Nephron (organoid): ENCODE data around the gene LRP1.

Source experiments
- H3K27ac Mint-ChIP-seq, 3 experiments: 2 replicates each; pipeline ENCODE4 v1.8.0; 2020; ENCODE audit warnings: mixed read lengths in 3 of 3, mild to moderate bottlenecking in 2 of 3, moderate library complexity in 1 of 3
- H3K27me3 Mint-ChIP-seq: 2 replicates; pipeline ENCODE4 v1.8.0; 2021; ENCODE audit warnings: low read depth, mild to moderate bottlenecking, moderate library complexity, mixed read lengths
- H3K36me3 Mint-ChIP-seq: 2 replicates; pipeline ENCODE4 v1.8.0; 2020; ENCODE audit warnings: low read depth, mixed read lengths
- H3K4me1 Mint-ChIP-seq: 2 replicates; pipeline ENCODE4 v1.8.0; 2020; ENCODE audit warnings: mixed read lengths
- H3K4me3 Mint-ChIP-seq, 3 experiments: 2 replicates each; pipeline ENCODE4 v1.8.0; 2020; ENCODE audit warnings: mild to moderate bottlenecking in 3 of 3, mixed read lengths in 3 of 3, moderate library complexity in 2 of 3
- H3K9me3 Mint-ChIP-seq: 2 replicates; pipeline ENCODE4 v1.8.0; 2020; ENCODE audit warnings: mixed read lengths
- TF ChIP-seq, protein P1 (sequence below), 3 experiments: fragments of 200-600 bp; sonication (generic); IDR thresholded peaks; one replicate each; pipeline ENCODE4 v1.5.0; 2021; ENCODE audit warnings: antibody characterized with exemption in 3 of 3; ENCODE audit not compliant: unreplicated experiment in 3 of 3

The LRP1 gene

DNA sequence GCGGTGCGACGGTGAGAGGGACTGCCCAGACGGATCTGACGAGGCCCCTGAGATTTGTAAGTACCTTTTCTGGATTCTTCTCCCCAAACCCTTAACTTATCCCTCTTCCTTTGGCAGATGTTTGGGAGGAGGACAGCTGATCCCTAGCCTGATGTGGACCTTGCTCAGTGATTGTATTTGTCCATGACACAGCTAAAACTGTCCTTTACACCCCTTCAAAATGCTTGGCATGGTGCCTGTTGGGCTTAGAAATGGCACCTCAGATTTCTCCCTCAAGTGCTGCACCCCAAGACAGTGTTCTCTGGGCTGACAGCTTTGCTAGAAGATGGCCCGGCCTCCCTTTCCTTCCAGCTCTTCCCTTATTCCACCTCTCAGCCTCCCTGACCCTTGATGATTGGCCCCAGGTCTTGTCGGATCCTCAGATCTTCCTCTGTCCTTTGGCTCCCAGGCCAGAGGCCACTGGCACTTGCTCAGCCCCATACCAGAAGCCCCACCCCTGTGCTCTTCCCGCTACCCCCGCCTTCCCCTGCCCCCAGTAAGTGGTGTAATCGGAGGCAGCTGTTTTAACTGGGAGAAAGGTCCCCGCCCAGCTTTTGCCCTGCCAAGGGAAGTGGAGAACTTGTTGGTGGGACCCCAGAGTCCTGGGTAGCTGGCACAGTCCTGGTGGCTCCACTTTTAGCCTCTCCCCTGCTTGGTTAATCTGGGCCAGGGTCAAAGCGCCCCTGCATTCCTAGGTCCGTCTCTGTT lies 10.4 kb downstream of the LRP1 start:
- Mint-ChIP-seq H3K27ac (peak overlapping the region; percentile 72 to 100 (median 95)), H3K36me3 (peaks cover 46% of the 10 kb centered on the region), H3K4me1 (peaks cover 78% of the 10 kb centered on the region), H3K9me3 (no peaks in the 10 kb centered on the region), H3K27me3 (peaks cover 3% of the 10 kb centered on the region), H3K4me3 (peak overlapping the region; percentile 15 to 43 (median 41))
- TF ChIP-seq, protein P1, sequence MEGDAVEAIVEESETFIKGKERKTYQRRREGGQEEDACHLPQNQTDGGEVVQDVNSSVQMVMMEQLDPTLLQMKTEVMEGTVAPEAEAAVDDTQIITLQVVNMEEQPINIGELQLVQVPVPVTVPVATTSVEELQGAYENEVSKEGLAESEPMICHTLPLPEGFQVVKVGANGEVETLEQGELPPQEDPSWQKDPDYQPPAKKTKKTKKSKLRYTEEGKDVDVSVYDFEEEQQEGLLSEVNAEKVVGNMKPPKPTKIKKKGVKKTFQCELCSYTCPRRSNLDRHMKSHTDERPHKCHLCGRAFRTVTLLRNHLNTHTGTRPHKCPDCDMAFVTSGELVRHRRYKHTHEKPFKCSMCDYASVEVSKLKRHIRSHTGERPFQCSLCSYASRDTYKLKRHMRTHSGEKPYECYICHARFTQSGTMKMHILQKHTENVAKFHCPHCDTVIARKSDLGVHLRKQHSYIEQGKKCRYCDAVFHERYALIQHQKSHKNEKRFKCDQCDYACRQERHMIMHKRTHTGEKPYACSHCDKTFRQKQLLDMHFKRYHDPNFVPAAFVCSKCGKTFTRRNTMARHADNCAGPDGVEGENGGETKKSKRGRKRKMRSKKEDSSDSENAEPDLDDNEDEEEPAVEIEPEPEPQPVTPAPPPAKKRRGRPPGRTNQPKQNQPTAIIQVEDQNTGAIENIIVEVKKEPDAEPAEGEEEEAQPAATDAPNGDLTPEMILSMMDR (IDR thresholded peaks at IDR 0.05; ENCODE audit: unreplicated experiment in 3 of 3): no peak

DNA sequence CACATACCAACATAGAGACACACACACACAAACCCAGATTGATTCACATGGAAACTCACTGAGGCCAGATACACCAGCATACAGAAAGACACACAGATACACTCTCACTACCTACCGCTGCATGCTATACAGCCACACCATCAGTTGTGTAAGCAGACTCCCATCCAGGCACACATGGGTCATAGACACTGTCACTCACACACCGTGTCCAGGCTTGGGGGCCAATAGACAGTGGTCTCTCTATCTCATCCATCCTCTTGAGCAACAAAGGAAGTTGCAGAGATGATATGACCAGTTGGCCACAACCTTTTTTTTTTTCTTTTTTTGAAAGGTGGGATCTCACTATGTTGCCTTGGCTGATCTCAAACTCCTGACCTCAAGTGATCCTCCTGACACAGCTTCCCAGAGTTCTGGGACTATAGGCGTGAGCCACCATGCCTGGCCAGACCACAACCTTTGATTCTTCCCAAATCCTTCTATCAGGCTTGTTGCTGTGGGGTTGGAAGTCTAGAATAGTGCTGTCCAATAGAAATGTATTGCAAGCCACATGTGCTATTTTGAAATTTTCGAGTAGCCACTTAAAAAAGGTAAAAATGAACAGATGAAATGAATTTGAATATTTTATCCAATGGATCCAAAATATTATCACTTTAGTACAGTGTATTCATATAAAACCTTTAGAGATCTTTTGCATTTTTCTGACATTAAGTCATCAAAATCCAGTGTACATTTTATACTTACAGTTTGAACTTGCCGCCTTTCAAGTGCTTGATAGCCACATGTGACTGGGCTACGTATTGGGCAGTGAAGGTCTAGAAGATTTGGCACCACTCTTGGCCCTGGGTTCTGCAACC lies 11.7 kb downstream of the LRP1 start:
- Mint-ChIP-seq H3K4me3 (peak overlapping the region in 1 of 3 experiments; percentile 5), H3K36me3 (peaks cover 59% of the 10 kb centered on the region), H3K4me1 (peaks cover 77% of the 10 kb centered on the region)

DNA sequence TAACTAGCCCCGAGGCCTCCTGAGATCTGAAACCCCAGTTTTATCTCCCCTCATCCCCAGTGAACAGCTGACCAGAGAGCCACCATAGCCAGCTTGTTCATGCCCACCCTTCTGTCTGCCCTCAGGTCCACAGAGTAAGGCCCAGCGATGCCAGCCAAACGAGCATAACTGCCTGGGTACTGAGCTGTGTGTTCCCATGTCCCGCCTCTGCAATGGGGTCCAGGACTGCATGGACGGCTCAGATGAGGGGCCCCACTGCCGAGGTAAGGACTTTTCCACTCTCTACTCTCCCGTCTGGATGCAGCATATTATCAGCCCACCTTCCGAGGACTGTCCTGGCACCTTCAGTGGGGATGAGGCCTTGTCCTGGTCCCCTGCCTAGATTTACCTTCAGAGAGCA lies 13.0 kb downstream of the LRP1 start:
- TF ChIP-seq, protein P1 (IDR thresholded peaks at IDR 0.05; ENCODE audit: unreplicated experiment in 3 of 3): no peak
- Mint-ChIP-seq H3K36me3 (peaks cover 71% of the 10 kb centered on the region), H3K4me3 (no peak overlapping the region), H3K9me3 (no peaks in the 10 kb centered on the region), H3K4me1 (peaks cover 77% of the 10 kb centered on the region), H3K27ac (peak overlapping the region; percentile 89 to 100 (median 98)), H3K27me3 (no peaks in the 10 kb centered on the region)

More for the DNA sequence above, 11.7 kb downstream of the LRP1 start:
- Mint-ChIP-seq H3K27me3 (no peaks in the 10 kb centered on the region), H3K9me3 (no peaks in the 10 kb centered on the region), H3K27ac (peak overlapping the region in 2 of 3 experiments; percentile 68 to 100)
- TF ChIP-seq, protein P1 (IDR thresholded peaks at IDR 0.05; ENCODE audit: unreplicated experiment in 3 of 3): no peak

DNA sequence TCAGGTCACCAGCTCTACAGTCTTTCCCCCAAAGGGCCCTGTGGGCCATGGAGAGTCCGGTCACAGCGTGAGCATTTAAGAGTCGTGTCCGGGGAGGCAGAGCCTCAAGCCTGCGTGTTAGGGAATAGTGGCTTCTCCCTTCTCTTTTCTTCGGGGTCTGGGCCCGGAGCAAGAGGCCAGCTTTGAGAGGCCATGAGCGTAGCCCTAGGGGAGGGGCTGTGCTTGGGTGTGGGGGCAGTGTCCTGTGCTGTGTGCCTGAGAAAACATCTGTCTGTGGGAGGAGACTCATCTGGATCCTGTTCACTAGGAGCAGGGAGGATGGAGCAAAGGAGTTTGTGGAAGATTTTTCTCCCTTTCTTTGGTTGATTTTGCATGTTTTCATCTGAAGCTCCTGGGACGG lies 13.8 kb downstream of the LRP1 start:
- H3K36me3 Mint-ChIP-seq: peaks cover 77% of the 10 kb centered on the region
- peak overlapping the region; percentile 89 to 100 (median 98) for H3K27ac Mint-ChIP-seq
- peaks cover 81% of the 10 kb centered on the region for H3K4me1 Mint-ChIP-seq
- H3K4me3 Mint-ChIP-seq: peak overlapping the region; percentile 36 to 56 (median 48)
- no peaks in the 10 kb centered on the region for H3K9me3 Mint-ChIP-seq
- TF ChIP-seq, protein P1 (IDR thresholded peaks at IDR 0.05; ENCODE audit: unreplicated experiment in 3 of 3): no peak
- no peaks in the 10 kb centered on the region for H3K27me3 Mint-ChIP-seq

DNA sequence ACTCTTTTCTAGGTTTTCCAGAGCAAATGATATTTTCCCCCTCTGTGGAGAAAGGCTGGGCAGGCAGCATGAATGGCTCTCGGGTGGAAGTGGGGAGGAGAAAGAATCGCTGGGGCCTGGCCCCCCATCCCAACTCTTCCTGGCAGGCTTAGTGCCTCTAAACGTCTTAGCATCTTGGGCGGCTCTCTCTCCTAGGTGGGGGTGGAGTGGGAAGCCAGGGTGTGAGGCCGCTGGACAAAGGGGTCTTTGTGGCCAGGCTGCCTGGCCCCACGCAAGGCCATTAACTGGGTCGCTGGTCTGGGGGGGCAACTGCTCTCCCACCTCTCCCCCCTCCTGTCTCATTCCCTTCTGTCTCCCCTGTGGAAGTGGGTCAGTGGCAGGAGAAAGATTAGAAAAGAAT lies 14.4 kb downstream of the LRP1 start:
- Mint-ChIP-seq H3K27me3 (no peaks in the 10 kb centered on the region), H3K27ac (peak overlapping the region; percentile 89 to 100 (median 98)), H3K4me1 (peaks cover 83% of the 10 kb centered on the region), H3K36me3 (peaks cover 81% of the 10 kb centered on the region), H3K4me3 (no peak overlapping the region), H3K9me3 (no peaks in the 10 kb centered on the region)
- TF ChIP-seq, protein P1 (IDR thresholded peaks at IDR 0.05; ENCODE audit: unreplicated experiment in 3 of 3): no peak
